ENCODE measurements around the gene LMX1B.

- TF ChIP-seq CTCF (conservative IDR thresholded peaks at IDR 0.05; ENCODE audit: low read depth, low read length) (no peak), EZH2 (IDR thresholded peaks at IDR 0.05; ENCODE audit: low read length, unreplicated experiment) (no peak), EZH2phosphoT487 (IDR thresholded peaks at IDR 0.05; ENCODE audit: borderline replicate concordance, low read length) (no peak)
Measured at GRCh38 chr9:126695186-126695585, 81.5 kb downstream of the LMX1B start.
